HepG2 (cell line): ENCODE data around the gene TCEA3. TPM values are rescaled to one million over a fixed set of nuclear protein-coding genes. Genes with fewer than 3 reads are reported as not detected.

Source experiments
- ATF3 ChIP-seq: sonication (generic); formaldehyde crosslinking; IDR thresholded peaks from 2 replicates; pipeline ENCODE4 v1.4.0; 2020; ENCODE audit warnings: missing genetic modification reagents
- EEA1 ChIP-seq: sonication (generic); formaldehyde crosslinking; IDR thresholded peaks from 2 replicates; pipeline ENCODE4 v1.5.1; 2020; ENCODE audit warnings: mild to moderate bottlenecking, missing genetic modification reagents, borderline replicate concordance
- HMGA1 ChIP-seq: sonication (generic); formaldehyde crosslinking; conservative IDR thresholded peaks from 2 replicates; pipeline ENCODE4 v1.4.0; 2020; ENCODE audit warnings: missing genetic modification reagents
- HNF1B ChIP-seq: sonication (generic); formaldehyde crosslinking; IDR thresholded peaks from 2 replicates; pipeline ENCODE4 v1.5.1; 2020; ENCODE audit warnings: mild to moderate bottlenecking, moderate library complexity, missing genetic modification reagents
- PBX3 ChIP-seq: sonication (generic); formaldehyde crosslinking; IDR thresholded peaks from 2 replicates; pipeline ENCODE4 v1.8.1; 2023; ENCODE audit warnings: missing genetic modification reagents, inconsistent platforms, borderline replicate concordance
- ZBTB46 ChIP-seq: sonication (generic); formaldehyde crosslinking; IDR thresholded peaks from 2 replicates; pipeline ENCODE4 v1.4.0; 2020; ENCODE audit warnings: mild to moderate bottlenecking, missing genetic modification reagents, borderline replicate concordance
- ZNF362 ChIP-seq: sonication (generic); formaldehyde crosslinking; IDR thresholded peaks from 2 replicates; pipeline ENCODE4 v1.4.0; 2020; ENCODE audit warnings: missing genetic modification reagents, mild to moderate bottlenecking, borderline replicate concordance
- ZNF407 ChIP-seq: sonication (generic); formaldehyde crosslinking; IDR thresholded peaks from one replicate; pipeline ENCODE4 v1.5.1; 2020; ENCODE audit warnings: mild to moderate bottlenecking, missing genetic modification reagents; ENCODE audit errors: not compliant biosample characterization
- ZNF446 ChIP-seq: sonication (generic); formaldehyde crosslinking; IDR thresholded peaks from 2 replicates; pipeline ENCODE4 v1.5.0; 2020; ENCODE audit warnings: mild to moderate bottlenecking, missing genetic modification reagents
- ZNF598 ChIP-seq: sonication (generic); formaldehyde crosslinking; IDR thresholded peaks from 2 replicates; pipeline ENCODE4 v1.5.1; 2020; ENCODE audit warnings: mild to moderate bottlenecking, missing genetic modification reagents, borderline replicate concordance
- polyA plus RNA-seq, 8 experiments: library from polyadenylated mRNA; depleted of rRNA in 3 of 8; stranded (reverse) in 7 of 8; unstranded in 1 of 8; fragments of >200 nt; fragmentation: Illumina TruSeq in 4 of 8; extraction: Trizol in 4 of 8; gene quantifications; 2 replicates each; pipeline versions ENCODE4 v1.2.1 to v1.2.3, GENCODE V29; 2011 to 2016; ENCODE audit warnings: low read depth in 4 of 8, missing spikeins in 1 of 8, mixed read lengths in 1 of 8; ENCODE audit not compliant: insufficient read depth in 1 of 8
- total RNA-seq, 5 experiments: library from RNA; depleted of rRNA; stranded (reverse); fragments of >200 nt; fragmentation: Illumina TruSeq; extraction: Trizol; gene quantifications; 2 replicates each; pipeline ENCODE4 v1.2.3, GENCODE V29; 2016; ENCODE audit warnings: low read depth in 1 of 5

Gene TCEA3
- total and polyA plus RNA-seq, 2 of the 13 experiments (the other 11 are each of a cell fraction or from before 2014, with no cell fraction given) = 55.5 to 84.6 TPM

GRCh38 chr1:23423415-23424292 lies 894 bp downstream of the TCEA3 start (continued):
- no peak for TF ChIP-seq HMGA1
- TF ChIP-seq PBX3 = no peak
- TF ChIP-seq ZNF362 (CRISPR knock-in tag) = peak; percentile 35; the same call in 1 of the 2 replicates
- 0 out of 2 replicates have a peak, but pooled peaks have one; percentile 66 for TF ChIP-seq ZNF598 (CRISPR knock-in tag)
- TF ChIP-seq EEA1 (CRISPR knock-in tag) = no peak
- no peak for TF ChIP-seq ATF3 (CRISPR knock-in tag)
- TF ChIP-seq ZNF446 (CRISPR knock-in tag) = no peak; the same call in 1 of the 2 replicates
- TF ChIP-seq ZBTB46 = no peak
- no peak for TF ChIP-seq ZNF407 (CRISPR knock-in tag)
- peak; percentile 95 for TF ChIP-seq HNF1B
